K562 (cell line): Measurements from ENCODE around the gene ASB18. TPM values are rescaled to one million over a fixed set of nuclear protein-coding genes. Genes with fewer than 3 reads are reported as not detected.

Source experiments
- ATAC-seq: fragments of 200-7000 bp; cut with Tn5 transposase; 3 replicates; pipeline ENCODE4 v1.9.1; 2020; ENCODE audit warnings: moderate library complexity
- BruUV-seq: library from RNA; stranded (reverse); fragments of 400-500 nt; replicated peaks from 2 replicates; lab custom pipeline; 2021; lab: Mats Ljungman, UMichigan
- CTCF ChIA-PET: fragments of 300-600 bp; formaldehyde crosslinking; extraction: SDS; loops from one replicate; lab custom pipeline; 2021; ENCODE audit warnings: low intra/inter-chr PET ratio; lab: Yijun Ruan, JAX
- POLR2A ChIA-PET: fragments of 300-600, 350-650 bp; sonication (Branson Sonifier 250); formaldehyde crosslinking; extraction: SDS; loops from one replicate; lab custom pipeline; 2021; ENCODE audit warnings: antibody characterized with exemption, inconsistent platforms; lab: Yijun Ruan, JAX
- DNase-seq, 4 experiments: peaks; one replicate each; pipeline versions ENCODE4 v3.0.0 to v3.0.0-alpha.2; 2011 to 2018; ENCODE audit warnings: low spot score in 3 of 4, mixed read lengths in 3 of 4; ENCODE audit errors: extremely low read depth in 1 of 4
- FAIRE-seq: peaks from 2 replicates; lab custom pipeline; 2011; peaks lifted over from hg19 to GRCh38; lab: Jason Lieb, UNC
- H2AFZ ChIP-seq: 2 replicates; pipeline ENCODE4 v1.6.0; 2011; ENCODE audit warnings: low read depth, low read length, control low read depth, inconsistent platforms
- H3K27ac ChIP-seq: fragments of 200-600 bp; 3 replicates; pipeline ENCODE4 v1.8.0; 2011; ENCODE audit warnings: low read depth, mild to moderate bottlenecking, control low read depth, inconsistent platforms, low read length, moderate library complexity, mixed read lengths; ENCODE audit errors: extremely low read depth
- H3K27me3 ChIP-seq, 2 experiments: fragments of 300-600 bp in 1 of 2; 2 replicates in 1 of 2; 3 replicates in 1 of 2; pipeline versions ENCODE4 v1.6.0 to v1.8.0; 2011; ENCODE audit warnings: inconsistent platforms in 2 of 2, low read length in 2 of 2, mild to moderate bottlenecking in 1 of 2, mixed read lengths in 1 of 2, moderate library complexity in 1 of 2; ENCODE audit not compliant: control insufficient read depth in 2 of 2, insufficient read depth in 2 of 2
- H3K36me3 ChIP-seq: fragments of 300-600 bp; 3 replicates; pipeline ENCODE4 v1.8.0; 2011; ENCODE audit warnings: mild to moderate bottlenecking, low read length, inconsistent platforms; ENCODE audit not compliant: control insufficient read depth, insufficient read depth
- H3K4me1 ChIP-seq, 2 experiments: fragments of 200-600 bp in 1 of 2; replicated peaks in 1 of 2; 2 replicates in 1 of 2; 3 replicates in 1 of 2; pipeline versions ENCODE4 v1.5.1 to v1.8.0; 2011; ENCODE audit warnings: inconsistent platforms in 2 of 2, low read length in 2 of 2, mild to moderate bottlenecking in 1 of 2, mixed read lengths in 1 of 2, moderate library complexity in 1 of 2; ENCODE audit not compliant: control insufficient read depth in 2 of 2, insufficient read depth in 2 of 2
- H3K4me2 ChIP-seq: 2 replicates; pipeline ENCODE4 v1.6.1; 2011; ENCODE audit warnings: low read length, control low read depth, inconsistent platforms, mixed read lengths; ENCODE audit not compliant: insufficient read depth
- H3K4me3 ChIP-seq: fragments of 200-600 bp; sonication (generic), shearing (Covaris generic); 2 replicates; pipeline ENCODE4 v1.5.1; 2016; ENCODE audit warnings: control low read depth, inconsistent platforms
- H3K79me2 ChIP-seq: fragments of 200-600 bp; 3 replicates; pipeline ENCODE4 v1.8.0; 2011; ENCODE audit warnings: low read length, inconsistent platforms; ENCODE audit not compliant: control insufficient read depth, insufficient read depth
- H3K9ac ChIP-seq, 2 experiments: 2 replicates each; pipeline versions ENCODE4 v1.6.0 to v1.6.1; 2011; ENCODE audit warnings: low read depth in 2 of 2, low read length in 2 of 2, control low read depth in 1 of 2, inconsistent platforms in 1 of 2, mild to moderate bottlenecking in 1 of 2, mixed read lengths in 1 of 2; ENCODE audit not compliant: insufficient read depth in 1 of 2
- H3K9me1 ChIP-seq: one replicate; pipeline ENCODE4 v1.6.0; 2011; ENCODE audit warnings: inconsistent platforms, mild to moderate bottlenecking, low read length, moderate library complexity; ENCODE audit not compliant: control insufficient read depth, insufficient read depth
- H3K9me3 ChIP-seq: replicated peaks from 2 replicates; pipeline ENCODE4 v1.5.1; 2011; ENCODE audit warnings: low read depth, low read length, inconsistent platforms; ENCODE audit not compliant: control insufficient read depth, insufficient read depth
- H4K20me1 ChIP-seq: replicated peaks from 2 replicates; pipeline ENCODE4 v1.6.1; 2011; ENCODE audit warnings: low read length, inconsistent platforms, mixed read lengths; ENCODE audit not compliant: control insufficient read depth, insufficient read depth
- CREB3 ChIP-seq: fragments of 450-650 bp; conservative IDR thresholded peaks from 2 replicates; pipeline ENCODE4 v1.6.1; 2016; ENCODE audit warnings: missing genetic modification characterization, low read depth, mild to moderate bottlenecking, missing compliant biosample characterization, moderate library complexity
- HNRNPL ChIP-seq: fragments of 200-400 bp; formaldehyde crosslinking; IDR thresholded peaks from 2 replicates; pipeline ENCODE4 v1.6.1; 2017; ENCODE audit warnings: low read depth, mild to moderate bottlenecking, low read length
- HSF4 ChIP-seq: fragments of 250-450 bp; sonication (Bioruptor Pico); IDR thresholded peaks from 2 replicates; pipeline ENCODE4 v2.1.2; 2022; ENCODE audit warnings: mild to moderate bottlenecking, moderate library complexity, borderline replicate concordance
- ILK ChIP-seq: fragments of 450-650 bp; IDR thresholded peaks from 2 replicates; pipeline ENCODE4 v1.6.1; 2016; ENCODE audit warnings: missing genetic modification characterization, low read depth, mild to moderate bottlenecking, missing compliant biosample characterization, moderate library complexity, borderline replicate concordance
- PRPF4 ChIP-seq: fragments of 200-400 bp; formaldehyde crosslinking; IDR thresholded peaks from one replicate; pipeline ENCODE4 v1.6.1; 2017; ENCODE audit warnings: low read length, low read depth, mild to moderate bottlenecking; ENCODE audit not compliant: insufficient read depth, poor library complexity, severe bottlenecking
- ZC3H8 ChIP-seq: fragments of 450-650 bp; IDR thresholded peaks from 2 replicates; pipeline ENCODE4 v1.6.1; 2017
- ZNF12 ChIP-seq: sonication (generic); formaldehyde crosslinking; IDR thresholded peaks from 2 replicates; pipeline ENCODE4 v1.4.0; 2020; ENCODE audit warnings: mild to moderate bottlenecking, missing genetic modification reagents
- ZNF165 ChIP-seq: fragments of 250-450 bp; sonication (Bioruptor Pico); IDR thresholded peaks from 2 replicates; pipeline ENCODE4 v1.4.0; 2020; ENCODE audit warnings: borderline replicate concordance
- ZNF384 ChIP-seq: IDR thresholded peaks from 2 replicates; pipeline ENCODE4 v1.6.1; 2012; ENCODE audit warnings: low read depth, low read length, improper control_type of control experiment
- ZNF561 ChIP-seq: fragments of 450-650 bp; formaldehyde crosslinking; conservative IDR thresholded peaks from 2 replicates; pipeline ENCODE4 v1.4.0; 2020; ENCODE audit warnings: mild to moderate bottlenecking, moderate library complexity
- WGBS: fragments of 100-300 bp; shearing (Covaris generic); methylation state at CpG from one replicate; pipeline ENCODE4 v1.1.6; 2016; ENCODE audit warnings: low coverage, mixed read lengths; ENCODE audit not compliant: insufficient coverage; ENCODE audit errors: missing lambda C conversion rate; 5-methylcytosine and 5-hydroxymethylcytosine counted together
- in situ Hi-C: fragments of 300-500 bp; cut with MboI; formaldehyde crosslinking; loops from 4 replicates; pipeline ENCODE4 v1.15.0; 2018; ENCODE audit warnings: inconsistent platforms, mixed read lengths
- intact Hi-C: fragments of 100-400 bp; cut with micrococcal nuclease; formaldehyde crosslinking; loops from 2 replicates; pipeline ENCODE4 v1.14.2; 2022
- polyA plus RNA-seq, 8 experiments: library from polyadenylated mRNA; depleted of rRNA in 4 of 8; stranded (reverse) in 5 of 8; unstranded in 3 of 8; fragments of >200 nt; fragmentation: Nextera tagmentation in 2 of 8; fragmentation: Illumina TruSeq in 1 of 8; extraction: Ambion mirVana in 2 of 8; extraction: Trizol in 1 of 8; gene quantifications; 2 replicates each; pipeline versions ENCODE4 v1.2.1 to v1.2.3, GENCODE V29; 2011 to 2014; ENCODE audit warnings: inconsistent platforms in 1 of 8, missing spikeins in 1 of 8
- total RNA-seq, 7 experiments: library from RNA; depleted of rRNA in 6 of 7; stranded (reverse); fragments of >200 nt in 6 of 7; fragmentation: Illumina TruSeq in 2 of 7; extraction: Trizol in 2 of 7; gene quantifications; 2 replicates each; pipeline versions ENCODE4 v1.2.1 to v1.2.3, GENCODE V29; 2011 to 2021; ENCODE audit warnings: low replicate concordance in 1 of 7
- TF ChIP-seq, protein P1 (sequence below): fragments of 250-450 bp; sonication (Bioruptor Pico); IDR thresholded peaks from 2 replicates; pipeline ENCODE4 v1.5.0; 2021; ENCODE audit warnings: mild to moderate bottlenecking, moderate library complexity

The ASB18 gene
- total and polyA plus RNA-seq, 9 of the 15 experiments (the other 6 are each of a cell fraction or from before 2014, with no cell fraction given), result not detected

- TF ChIP-seq HNRNPL, result no peak
These were observed 91.0 kb downstream of the ASB18 start (continued) for GRCh38 chr2:236173036-236173728.

- H3K9ac ChIP-seq, result no peak overlapping the region
- H3K27ac ChIP-seq, result no peak overlapping the region
- DNase-seq, result no peak
- H3K9me3 ChIP-seq, result no peaks in the 10 kb centered on the region
- ChIA-PET CTCF (no interaction called here), POLR2A (no interaction called here)
- ATAC-seq, result no peak
- TF ChIP-seq CREB3 (no peak), ZC3H8 (no peak), ZNF561 (CRISPR knock-in tag) (no peak), HSF4 (no peak), ZNF165 (CRISPR knock-in tag) (no peak), ZNF384 (no peak), ZNF12 (CRISPR knock-in tag) (no peak), ILK (no peak), PRPF4 (no peak)
- TF ChIP-seq, protein P1, sequence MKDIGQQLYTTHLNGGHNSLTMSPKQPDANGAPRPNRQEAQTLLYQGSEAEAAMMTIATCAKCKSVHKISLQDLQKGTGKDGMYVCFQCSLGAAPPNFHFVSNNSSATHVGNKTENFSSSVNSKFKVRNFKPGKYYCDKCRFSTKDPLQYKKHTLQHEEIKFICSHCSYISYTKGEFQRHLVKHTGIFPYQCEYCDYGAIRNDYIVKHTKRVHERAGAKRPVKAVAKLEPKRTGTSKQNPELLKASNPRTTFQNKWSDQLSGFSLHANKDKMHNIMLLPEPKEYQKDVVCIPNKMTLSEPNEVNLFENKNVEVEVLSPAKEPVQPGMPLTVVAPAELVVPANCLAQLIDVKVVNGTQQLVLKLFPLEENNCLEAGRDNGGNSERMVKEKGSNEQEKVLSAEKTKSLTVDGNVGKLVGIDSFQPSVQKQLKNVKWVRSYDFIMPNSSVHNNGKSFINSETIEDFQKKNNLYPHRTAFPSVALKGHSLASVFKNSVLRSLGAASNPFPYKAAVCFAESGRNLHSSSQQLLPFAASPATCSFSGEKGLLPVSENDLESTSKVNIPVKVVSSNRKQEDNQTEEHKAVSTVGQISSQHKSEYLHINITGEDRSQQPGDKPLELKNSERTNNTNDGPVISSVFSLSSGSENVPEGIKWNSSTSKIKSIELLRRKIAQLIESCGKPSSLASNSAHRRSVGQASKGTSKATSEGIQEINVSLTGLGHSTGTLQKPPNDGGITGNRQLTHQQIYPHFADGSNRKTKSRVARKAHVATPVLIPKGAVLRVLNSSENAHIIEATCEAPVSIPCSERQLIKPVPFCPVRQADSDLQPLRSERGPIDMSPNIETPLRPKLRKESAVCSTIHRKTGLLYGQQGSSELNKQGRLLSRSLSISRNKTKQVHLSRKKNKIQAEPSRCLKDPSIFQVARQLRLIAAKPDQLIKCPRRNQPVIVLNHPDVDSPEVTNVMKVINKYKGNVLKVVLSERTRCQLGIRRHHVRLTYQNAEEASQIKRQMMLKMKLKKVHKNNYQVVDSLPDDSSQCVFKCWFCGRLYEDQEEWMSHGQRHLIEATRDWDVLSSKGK (CRISPR knock-in tag), result no peak
- peaks cover 2 to 17% of the 10 kb centered on the region in 2 experiments; a peak in 4 of 5 replicates for H3K4me1 ChIP-seq
- H3K79me2 ChIP-seq, result no peaks in the 10 kb centered on the region
- H3K27me3 ChIP-seq, result no peaks in the 10 kb centered on the region
- H3K9me1 ChIP-seq, result no peaks in the 10 kb centered on the region
- in situ Hi-C loops, result no loop called here
- no TSS peak for BruUV-seq
- WGBS, result 49% methylated on average over 8 of the region's 46 CpGs
- no peak for FAIRE-seq
- H4K20me1 ChIP-seq, result no peaks in the 10 kb centered on the region
- no peaks in the 10 kb centered on the region for H3K36me3 ChIP-seq
- H3K4me2 ChIP-seq, result no peak overlapping the region
- intact Hi-C loops, result no loop called here
- no peak overlapping the region for H3K4me3 ChIP-seq
- no peak overlapping the region for H2AFZ ChIP-seq
These were observed 91.8 kb downstream of the ASB18 start for GRCh38 chr2:236172255-236173035.
